ENCODE measurements around the gene DIS3L2. TPM values are rescaled to one million over a fixed set of nuclear protein-coding genes. Genes with fewer than 3 reads are reported as not detected.

The DIS3L2 gene
- total RNA-seq, 1 experiment from 2014 or later: 32.6 TPM

- no peak for TF ChIP-seq CTCF (IDR thresholded peaks at IDR 0.05; ENCODE audit: unreplicated experiment)
- POLR2A ChIA-PET: no interaction called here
- intact Hi-C loops (cut with micrococcal nuclease): no loop called here
- DNase-seq (ENCODE audit: unreplicated experiment): no peak
- Mint-ChIP-seq H3K4me3 (ENCODE audit: unreplicated experiment) (no peak overlapping the region), H3K27ac (ENCODE audit: low read depth, unreplicated experiment) (no peak overlapping the region), H3K36me3 (ENCODE audit: insufficient read depth, unreplicated experiment) (peaks cover 15% of the 10 kb centered on the region), H3K9me3 (ENCODE audit: unreplicated experiment) (no peaks in the 10 kb centered on the region), H3K27me3 (ENCODE audit: insufficient read depth, unreplicated experiment) (no peaks in the 10 kb centered on the region), H3K4me1 (ENCODE audit: insufficient read depth, unreplicated experiment) (no peaks in the 10 kb centered on the region)
- no TSS peak for BruUV-seq (replicated peaks)
- CTCF ChIA-PET: no interaction called here
Measured at GRCh38 chr2:232264081-232264480, 302.6 kb downstream of the DIS3L2 start.

GRCh38 chr2:232265329-232265728 is 303.8 kb downstream of the DIS3L2 start:
- DNase-seq (ENCODE audit: unreplicated experiment): no peak
- H3K27me3 Mint-ChIP-seq (ENCODE audit: insufficient read depth, unreplicated experiment): no peaks in the 10 kb centered on the region
- intact Hi-C loops (cut with micrococcal nuclease): no loop called here
- H3K36me3 Mint-ChIP-seq (ENCODE audit: insufficient read depth, unreplicated experiment): peaks cover 15% of the 10 kb centered on the region
- no peak overlapping the region for H3K4me3 Mint-ChIP-seq (ENCODE audit: unreplicated experiment)
- TF ChIP-seq CTCF (IDR thresholded peaks at IDR 0.05; ENCODE audit: unreplicated experiment): no peak
- CTCF ChIA-PET: interaction anchor here (0.6 to 0.9 kb wide), 2 partner anchors 11 to 464 kb away, joined by 3 read pairs; no protein-coding TSS in a partner anchor
- BruUV-seq (replicated peaks): no TSS peak
- POLR2A ChIA-PET: interaction anchor here (1.5 kb wide), 1 partner anchor 10 kb away, joined by 3 read pairs; no protein-coding TSS in a partner anchor
- H3K27ac Mint-ChIP-seq (ENCODE audit: low read depth, unreplicated experiment): no peak overlapping the region
- no peaks in the 10 kb centered on the region for H3K4me1 Mint-ChIP-seq (ENCODE audit: insufficient read depth, unreplicated experiment)
- H3K9me3 Mint-ChIP-seq (ENCODE audit: unreplicated experiment): no peaks in the 10 kb centered on the region

GRCh38 chr2:232268636-232269165 is 307.2 kb downstream of the DIS3L2 start:
- H3K4me3 Mint-ChIP-seq (ENCODE audit: unreplicated experiment): no peak overlapping the region
- H3K27me3 Mint-ChIP-seq (ENCODE audit: insufficient read depth, unreplicated experiment): no peaks in the 10 kb centered on the region
- DNase-seq (ENCODE audit: unreplicated experiment): no peak
- intact Hi-C loops (cut with micrococcal nuclease): no loop called here
- no peak for TF ChIP-seq CTCF (IDR thresholded peaks at IDR 0.05; ENCODE audit: unreplicated experiment)
- no peaks in the 10 kb centered on the region for H3K9me3 Mint-ChIP-seq (ENCODE audit: unreplicated experiment)
- no TSS peak for BruUV-seq (replicated peaks)
- H3K27ac Mint-ChIP-seq (ENCODE audit: low read depth, unreplicated experiment): no peak overlapping the region
- POLR2A ChIA-PET: interaction anchor here (0.6 kb wide), 2 partner anchors 46 to 1080 kb away, joined by 3 read pairs; no protein-coding TSS in a partner anchor
- no peaks in the 10 kb centered on the region for H3K36me3 Mint-ChIP-seq (ENCODE audit: insufficient read depth, unreplicated experiment)
- no peaks in the 10 kb centered on the region for H3K4me1 Mint-ChIP-seq (ENCODE audit: insufficient read depth, unreplicated experiment)
- CTCF ChIA-PET: interaction anchor here (1.2 to 2.2 kb wide), 2 partner anchors 10 to 57 kb away, joined by 3 to 4 read pairs; no protein-coding TSS in a partner anchor

- no peak for TF ChIP-seq CTCF (IDR thresholded peaks at IDR 0.05; ENCODE audit: unreplicated experiment)
- no peak overlapping the region for H3K4me3 Mint-ChIP-seq (ENCODE audit: unreplicated experiment)
- no peak overlapping the region for H3K27ac Mint-ChIP-seq (ENCODE audit: low read depth, unreplicated experiment)
- ChIA-PET CTCF (no interaction called here), POLR2A (no interaction called here)
- no peaks in the 10 kb centered on the region for H3K36me3 Mint-ChIP-seq (ENCODE audit: insufficient read depth, unreplicated experiment)
- H3K4me1 Mint-ChIP-seq (ENCODE audit: insufficient read depth, unreplicated experiment): no peaks in the 10 kb centered on the region
- BruUV-seq (replicated peaks): no TSS peak
- no peaks in the 10 kb centered on the region for H3K9me3 Mint-ChIP-seq (ENCODE audit: unreplicated experiment)
- DNase-seq (ENCODE audit: unreplicated experiment): no peak
- H3K27me3 Mint-ChIP-seq (ENCODE audit: insufficient read depth, unreplicated experiment): no peaks in the 10 kb centered on the region
- intact Hi-C loops (cut with micrococcal nuclease): no loop called here
Measured at GRCh38 chr2:232269867-232270266, 308.4 kb downstream of the DIS3L2 start.
